ENCODE measurements around the gene NACC1.

The NACC1 gene

GRCh38 chr19:13120817-13121216 is 2.8 kb downstream of the NACC1 start:
- no peak for DNase-seq (ENCODE audit: low spot score)

DNA sequence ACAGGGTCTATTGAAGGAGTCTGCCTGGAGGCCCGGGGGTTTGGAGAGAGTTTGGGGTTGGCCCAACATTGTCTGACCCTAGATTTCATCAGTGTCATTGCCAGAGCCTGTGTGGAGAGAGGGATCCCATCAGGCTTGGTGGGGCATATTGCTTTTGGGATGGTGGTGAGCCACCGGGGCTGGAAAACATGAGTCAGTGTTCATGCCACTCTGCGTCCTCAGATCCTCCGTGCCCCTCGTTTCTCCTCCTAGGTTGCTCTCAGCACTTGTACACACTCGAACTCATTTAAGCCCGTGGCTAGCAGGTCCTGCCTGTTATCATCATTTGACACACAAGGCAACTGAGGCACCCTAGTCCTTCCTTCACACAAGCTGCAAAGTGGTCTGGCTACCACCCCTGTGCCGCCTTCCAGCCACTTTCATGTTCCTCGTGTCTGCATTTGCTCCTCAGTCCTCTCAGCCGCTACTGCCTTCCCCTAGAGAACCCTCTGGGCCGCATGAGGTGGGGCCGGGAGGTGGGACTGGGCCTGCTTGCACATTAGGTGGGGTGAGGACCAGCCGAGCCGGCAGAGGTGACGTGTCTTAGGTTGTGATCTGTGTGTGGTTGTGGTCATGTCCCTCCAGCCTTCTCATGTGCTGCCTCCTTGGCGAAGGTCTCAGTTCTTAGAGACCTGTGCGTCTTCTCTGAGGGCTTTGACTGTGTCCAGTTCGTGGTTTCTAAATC is 3.6 kb downstream of the NACC1 start:
- no peak for DNase-seq (ENCODE audit: low spot score)

- no peak for DNase-seq (ENCODE audit: low spot score)
Observed at GRCh38 chr19:13122275-13122878, 4.3 kb downstream of the NACC1 start.

DNA sequence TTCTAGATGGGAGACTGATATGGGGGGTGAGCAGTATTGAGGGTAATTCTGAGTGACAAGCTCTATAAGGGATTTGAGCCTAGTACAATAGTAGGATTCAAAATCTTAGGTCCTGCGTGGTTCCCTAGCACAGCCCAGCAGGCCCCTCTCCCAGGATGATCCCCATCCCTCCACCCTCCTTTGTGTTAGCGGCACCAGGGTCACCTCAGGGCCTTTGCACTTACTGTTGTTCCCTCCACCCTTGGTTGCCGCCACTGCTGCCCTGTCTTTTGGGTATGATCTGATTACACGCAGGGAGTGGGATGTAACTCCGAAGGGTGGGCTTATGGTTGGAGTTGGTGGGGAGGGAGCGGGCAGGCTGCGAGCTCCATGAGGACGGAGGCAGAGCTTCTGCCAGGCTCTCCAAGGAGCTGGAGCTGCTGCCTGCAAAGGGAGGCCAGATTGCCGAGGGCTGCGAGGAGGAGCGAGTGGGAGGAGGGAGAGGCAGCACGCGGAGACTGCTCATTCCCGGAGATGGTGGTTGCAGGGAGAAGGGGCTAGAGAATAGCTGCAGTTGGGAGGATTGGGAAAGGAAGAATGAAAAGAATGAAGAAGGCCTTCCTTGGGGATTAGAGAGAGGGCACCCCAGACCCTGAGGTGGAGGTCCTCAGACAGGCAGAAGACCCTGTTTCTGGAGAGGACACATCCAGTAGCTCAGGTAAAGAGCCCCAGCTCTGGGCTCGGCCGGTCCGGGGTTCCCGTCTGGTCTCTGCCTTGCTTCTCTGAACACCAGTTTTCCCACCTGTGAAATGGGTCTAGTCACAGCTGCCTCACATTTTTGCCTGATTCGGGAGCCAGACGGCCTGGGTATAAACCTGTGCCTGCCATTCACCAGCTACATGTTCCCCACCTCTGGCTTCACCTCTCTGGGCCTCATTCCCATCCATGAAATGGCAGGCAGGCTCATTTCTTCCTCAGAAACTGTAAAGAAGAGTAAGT is 5.2 kb downstream of the NACC1 start:
- no peak for DNase-seq (ENCODE audit: low spot score)

GRCh38 chr19:13127051-13127450 is 9.0 kb downstream of the NACC1 start:
- no peak for DNase-seq (ENCODE audit: low spot score)

- no peak for DNase-seq (ENCODE audit: low spot score)
Observed at GRCh38 chr19:13127811-13128575, 9.9 kb downstream of the NACC1 start.

GRCh38 chr19:13128583-13128982 is 10.5 kb downstream of the NACC1 start:
- no peak for DNase-seq (ENCODE audit: low spot score)

DNA sequence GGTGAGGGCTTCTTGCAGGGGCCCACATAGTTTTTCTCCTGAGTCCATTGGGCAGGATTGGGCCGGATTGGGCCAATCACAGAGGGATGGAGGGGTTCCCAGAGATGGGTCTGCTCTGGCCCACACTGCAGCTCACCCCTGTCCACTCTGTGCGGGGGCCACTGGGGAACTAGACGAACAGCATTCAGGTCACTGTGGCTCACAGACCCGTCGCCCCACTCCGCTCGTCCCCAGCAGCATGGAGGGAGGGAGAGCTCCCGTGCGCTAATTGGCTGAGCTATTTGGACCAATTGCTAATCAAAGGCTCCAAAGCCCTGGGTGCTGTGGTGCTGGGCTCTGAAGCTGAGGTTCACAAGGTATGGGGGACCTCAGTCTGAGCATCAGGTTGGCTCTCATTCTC is 11.3 kb downstream of the NACC1 start:
- no peak for DNase-seq (ENCODE audit: low spot score)

- DNase-seq (ENCODE audit: low spot score): no peak
Observed at GRCh38 chr19:13130886-13131490, 12.9 kb downstream of the NACC1 start.

GRCh38 chr19:13132471-13133180 is 14.6 kb downstream of the NACC1 start:
- DNase-seq (ENCODE audit: low spot score): no peak

GRCh38 chr19:13133241-13133870 is 15.3 kb downstream of the NACC1 start:
- no peak for DNase-seq (ENCODE audit: low spot score)

DNA sequence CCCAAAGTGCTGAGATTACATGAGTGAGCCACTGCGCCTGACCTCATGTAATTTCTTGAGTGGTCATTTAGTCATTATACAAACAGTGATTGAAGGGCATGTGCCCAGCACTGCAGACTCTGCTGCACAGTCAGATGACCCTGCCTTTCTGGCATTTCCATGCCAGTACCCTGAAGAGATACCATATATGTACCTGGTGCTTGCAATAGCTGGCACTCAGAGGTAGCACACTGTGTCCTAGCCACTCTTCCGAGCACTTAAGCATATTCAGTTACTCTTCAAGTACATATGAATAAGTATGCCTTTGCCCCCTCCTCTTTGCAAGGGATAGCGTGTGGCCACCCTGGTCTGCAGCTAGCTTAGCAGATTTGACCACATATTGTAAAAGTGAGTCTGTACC is 16.6 kb downstream of the NACC1 start:
- DNase-seq (ENCODE audit: low spot score): no peak

GRCh38 chr19:13135068-13136062 is 17.3 kb downstream of the NACC1 start:
- DNase-seq (ENCODE audit: low spot score): no peak

GRCh38 chr19:13137290-13137794 is 19.3 kb downstream of the NACC1 start:
- no peak for DNase-seq (ENCODE audit: low spot score)

DNA sequence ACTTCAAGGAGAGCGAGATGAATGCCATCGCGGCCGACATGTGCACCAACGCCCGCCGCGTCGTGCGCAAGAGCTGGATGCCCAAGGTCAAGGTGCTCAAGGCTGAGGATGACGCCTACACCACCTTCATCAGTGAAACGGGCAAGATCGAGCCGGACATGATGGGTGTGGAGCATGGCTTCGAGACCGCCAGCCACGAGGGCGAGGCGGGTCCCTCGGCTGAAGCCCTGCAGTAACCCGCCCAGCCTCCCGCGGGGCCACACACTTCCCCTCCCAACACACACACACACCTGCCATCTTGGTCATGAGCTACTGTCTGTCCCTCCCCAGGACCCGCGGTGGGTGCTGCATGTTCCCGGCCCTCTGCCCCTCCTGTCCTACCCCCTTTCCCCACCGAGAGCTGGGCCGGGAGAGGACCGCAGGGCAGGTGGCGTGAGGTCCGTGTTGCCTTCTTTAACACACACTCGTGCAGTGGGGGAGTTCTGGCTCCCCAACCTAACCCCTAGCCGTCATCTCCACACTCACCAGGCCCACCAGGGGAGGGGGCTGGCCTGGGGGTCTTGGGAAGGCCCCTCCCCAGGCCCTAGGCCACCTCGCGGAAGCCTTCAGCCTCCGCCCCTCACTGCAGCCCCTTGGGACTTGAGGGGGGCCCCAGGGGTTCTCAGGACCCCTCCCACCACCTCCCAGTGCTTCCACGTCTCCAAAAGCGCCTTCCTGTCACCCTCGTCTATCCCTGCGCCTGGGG is 20.3 kb downstream of the NACC1 start:
- no peak for DNase-seq (ENCODE audit: low spot score)

- DNase-seq (ENCODE audit: low spot score): no peak
Observed at GRCh38 chr19:13138916-13139198, 20.8 kb downstream of the NACC1 start.

DNA sequence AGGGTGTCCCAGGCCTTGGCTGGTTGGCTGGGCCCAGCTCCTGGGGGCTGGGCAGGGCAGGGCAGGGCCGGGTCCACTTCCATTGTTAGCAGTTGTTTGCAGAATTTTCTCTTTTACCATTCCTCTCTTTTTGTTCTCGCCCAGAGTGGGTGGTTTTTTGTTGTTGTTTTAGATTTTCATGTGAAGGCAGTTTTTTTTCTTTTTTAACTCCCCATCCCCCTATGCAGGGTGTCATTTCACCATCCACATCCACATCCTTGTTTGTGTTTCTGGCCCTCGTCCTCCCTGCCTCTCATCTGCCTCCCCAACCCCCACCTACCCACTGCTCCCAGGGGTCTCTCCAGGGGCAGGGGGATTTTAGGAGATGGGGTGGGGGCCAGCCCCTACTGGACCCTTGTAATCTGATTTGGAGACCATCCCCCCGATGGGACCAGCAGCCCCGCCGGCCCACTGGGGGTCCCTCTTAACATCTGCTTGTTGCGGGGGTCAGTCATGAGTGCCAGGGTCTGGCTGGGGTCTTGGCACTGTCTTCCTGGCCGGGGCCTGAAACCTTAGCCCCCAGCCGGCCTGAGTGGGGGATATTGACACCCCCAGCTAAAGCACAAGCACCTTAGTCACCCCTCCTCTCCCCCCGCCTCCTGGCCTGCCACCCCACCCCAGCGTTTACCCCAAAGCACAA is 21.7 kb downstream of the NACC1 start:
- DNase-seq (ENCODE audit: low spot score): no peak
